SK-N-DZ (cell line): ENCODE results near the gene TBCD.

ENCODE experiments used
- DNase-seq: peaks from one replicate; pipeline ENCODE4 v3.0.0-alpha.2; 2015; ENCODE audit warnings: low spot score

Gene TBCD

DNA sequence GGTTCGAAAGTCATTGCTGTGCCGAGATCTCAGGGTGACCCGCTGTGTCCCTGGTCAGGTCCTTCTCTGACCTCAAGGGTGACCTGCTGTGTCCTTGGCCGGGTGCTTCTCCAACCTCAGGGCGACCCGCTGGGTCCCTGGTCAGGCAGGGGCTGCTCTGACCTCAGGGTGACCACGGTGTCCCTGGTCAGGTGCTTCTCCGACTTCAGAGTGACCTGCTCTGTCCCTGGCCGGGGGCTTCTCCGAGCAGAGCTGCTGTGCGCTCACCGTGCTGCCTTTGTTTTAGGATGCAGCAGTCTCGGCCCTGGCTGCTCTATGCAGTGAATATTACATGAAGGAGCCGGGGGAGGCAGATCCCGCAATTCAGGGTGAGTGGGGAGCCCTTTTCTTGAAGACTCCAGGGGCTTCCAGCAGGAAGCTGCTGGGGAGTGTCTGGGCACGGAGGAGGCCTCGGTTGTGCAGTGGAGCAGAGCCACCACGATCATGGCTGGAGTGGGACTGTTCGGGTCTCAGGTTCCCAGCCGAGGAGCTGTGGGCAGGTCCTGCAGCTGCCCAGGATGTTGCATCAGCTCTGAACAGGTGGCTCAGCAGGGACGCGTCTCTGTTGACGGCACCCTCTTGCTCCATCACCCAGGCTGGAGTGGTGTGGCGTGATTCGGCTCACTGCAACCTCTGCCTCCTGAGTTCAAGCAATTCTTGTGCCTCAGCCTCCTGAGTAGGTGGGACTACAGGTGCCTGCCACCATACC, 171.7 kb downstream of the TBCD start:
- no peak for DNase-seq

DNA sequence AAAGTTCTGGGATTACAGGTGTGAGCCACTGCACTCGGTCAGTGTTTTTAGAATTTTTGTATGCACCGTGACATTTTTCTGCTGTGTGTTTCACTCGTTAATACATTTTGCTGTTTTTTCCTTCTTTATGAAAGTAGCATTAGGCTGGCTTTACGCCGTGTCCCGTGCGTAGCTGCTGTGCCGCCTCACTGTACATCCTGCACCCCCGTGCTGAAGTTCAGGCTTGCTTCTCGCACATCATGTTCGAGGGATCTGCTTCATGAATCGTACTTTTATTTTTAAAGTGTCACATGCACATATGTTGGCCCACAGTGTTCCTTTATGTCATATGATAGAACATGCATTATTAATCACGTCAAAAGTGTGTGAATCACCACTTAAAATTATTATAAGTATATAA, 172.3 kb downstream of the TBCD start:
- no peak for DNase-seq

DNA sequence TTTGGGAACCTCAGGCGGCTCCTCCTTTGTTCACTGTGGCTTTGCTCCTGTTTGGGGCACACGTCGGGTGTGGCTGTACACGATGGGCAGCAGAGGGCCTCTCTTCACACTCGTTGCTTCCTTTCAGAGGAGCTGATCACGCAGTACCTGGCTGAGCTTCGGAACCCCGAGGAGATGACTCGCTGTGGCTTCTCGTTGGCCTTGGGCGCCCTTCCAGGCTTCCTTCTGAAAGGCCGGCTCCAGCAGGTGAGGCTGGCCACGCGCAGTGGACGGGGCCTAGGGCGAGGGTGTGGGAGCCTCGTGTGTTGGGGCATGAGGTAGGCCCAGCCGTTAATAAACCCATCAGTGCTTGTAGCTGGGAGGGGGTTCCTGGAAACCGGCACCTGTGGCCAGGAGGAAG, 172.9 kb downstream of the TBCD start:
- DNase-seq, result no peak

DNA sequence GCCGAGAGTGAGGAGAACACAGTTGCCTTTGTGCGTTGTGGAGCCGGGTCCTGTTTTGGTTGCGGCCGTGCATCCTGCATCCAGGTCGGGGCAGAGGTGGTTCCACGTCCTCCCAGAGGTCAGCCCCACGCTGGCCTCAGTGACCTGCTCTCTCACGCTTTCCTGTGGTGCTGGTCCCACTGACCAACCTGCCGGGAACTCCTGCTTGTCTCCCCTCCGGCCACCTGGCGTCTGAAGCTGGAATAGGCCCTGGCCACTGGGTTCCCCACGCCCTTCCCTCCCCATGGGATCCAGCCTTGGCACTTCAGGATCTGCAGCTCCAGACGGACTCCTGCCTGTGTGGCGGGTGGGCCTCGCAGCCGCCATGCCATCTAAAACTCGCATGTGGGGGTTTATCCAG, 173.5 kb downstream of the TBCD start:
- DNase-seq, result no peak

DNA sequence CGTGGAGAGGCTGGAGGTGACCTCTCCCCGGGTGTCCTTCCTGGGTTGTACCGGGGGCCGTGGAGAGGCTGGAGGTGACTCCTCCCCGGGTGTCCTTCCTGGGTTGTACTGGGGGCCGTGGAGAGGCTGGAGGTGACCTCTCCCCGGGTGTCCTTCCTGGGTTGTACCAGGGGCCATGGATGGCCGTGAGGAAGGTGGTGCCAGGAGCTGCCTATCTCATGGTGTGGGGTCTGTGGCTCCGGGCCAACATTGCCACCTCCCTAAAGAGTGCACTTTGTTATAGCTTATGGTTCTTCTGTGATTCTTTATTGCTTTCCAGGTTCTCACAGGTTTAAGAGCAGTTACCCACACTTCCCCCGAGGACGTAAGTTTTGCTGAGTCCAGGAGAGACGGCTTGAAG, 174.2 kb downstream of the TBCD start:
- no peak for DNase-seq

DNA sequence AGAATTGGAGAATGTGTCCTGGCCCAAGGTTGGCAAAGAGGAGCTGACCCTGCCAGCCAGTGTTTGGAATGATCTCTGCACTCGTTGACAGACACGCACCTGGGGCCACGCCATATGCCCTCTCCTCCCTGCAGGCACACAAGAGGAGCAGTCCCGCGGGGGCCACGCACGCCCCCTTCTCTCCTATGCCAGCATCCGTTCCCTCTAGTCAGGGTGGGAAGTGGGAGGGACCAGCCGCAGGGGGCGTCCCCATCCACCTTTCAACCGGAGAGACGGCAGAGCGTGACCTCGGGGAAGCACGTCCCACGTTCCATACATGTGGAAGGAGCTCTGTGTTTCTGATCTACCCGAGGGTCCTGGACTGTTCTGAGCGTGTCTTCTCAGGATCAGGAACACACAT, 174.9 kb downstream of the TBCD start:
- no peak for DNase-seq

DNA sequence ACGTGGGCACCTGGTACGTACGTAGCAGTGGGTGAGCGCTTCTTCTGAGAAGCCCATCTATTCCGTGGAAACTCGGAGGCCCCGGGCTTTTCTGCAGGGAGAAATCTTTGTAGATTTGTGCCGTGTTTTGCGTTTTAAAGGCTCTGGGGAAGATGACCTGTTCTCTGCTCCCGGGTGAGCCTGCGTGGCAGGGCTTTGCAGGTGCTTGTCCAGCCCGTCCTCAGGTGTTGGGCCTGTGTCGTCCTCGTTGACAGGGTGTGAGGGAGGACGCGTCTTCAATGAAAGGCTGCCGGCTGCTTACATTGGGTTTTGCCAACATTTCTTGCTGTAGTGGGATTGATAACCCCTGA, 175.4 kb downstream of the TBCD start:
- no peak for DNase-seq

DNA sequence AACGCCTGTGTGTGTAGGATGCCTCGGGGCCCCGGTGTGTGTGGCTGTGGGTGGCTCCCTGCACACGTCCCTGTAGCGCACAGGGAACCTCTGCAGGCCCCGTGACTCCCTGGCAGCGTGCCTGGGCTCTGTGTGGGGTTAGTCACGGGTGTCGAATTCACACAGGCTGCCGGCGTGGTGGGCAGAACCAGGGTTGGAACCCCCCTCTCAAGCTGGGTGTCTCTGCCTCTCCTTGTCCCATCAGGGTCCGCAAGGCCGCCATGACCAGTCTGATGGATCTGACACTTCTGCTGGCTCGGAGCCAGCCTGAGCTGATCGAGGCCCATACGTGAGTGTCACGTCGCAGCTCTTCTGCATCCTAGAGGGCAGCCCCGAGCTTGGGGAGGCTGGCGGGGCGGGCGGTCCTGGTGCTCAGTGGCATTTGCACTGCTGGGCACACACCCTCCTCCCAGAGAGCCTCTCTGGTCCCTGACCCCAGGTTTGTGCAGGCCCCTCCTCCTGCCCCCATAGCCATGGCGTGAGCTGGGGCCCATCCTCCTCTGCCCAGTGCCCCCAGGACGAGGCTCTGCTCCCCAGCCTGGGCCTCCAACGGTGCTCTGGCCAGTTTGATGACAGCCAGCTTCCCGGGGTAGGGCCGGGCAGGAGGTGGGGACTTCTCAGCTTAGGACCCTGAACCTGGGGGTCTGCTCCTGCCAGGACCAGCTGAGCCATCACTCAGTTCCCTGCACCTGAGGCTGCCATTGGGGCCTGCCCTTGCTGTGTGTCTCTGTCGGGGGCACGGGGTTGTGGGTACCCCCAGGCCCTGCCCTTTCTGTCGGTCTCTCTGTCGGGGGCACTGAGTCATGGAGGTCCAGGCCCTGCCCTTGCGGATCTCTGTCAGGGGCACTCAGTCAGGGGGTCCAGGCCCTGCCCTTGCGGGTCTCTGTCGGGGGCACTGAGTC, 176.1 kb downstream of the TBCD start:
- DNase-seq, result no peak

DNA sequence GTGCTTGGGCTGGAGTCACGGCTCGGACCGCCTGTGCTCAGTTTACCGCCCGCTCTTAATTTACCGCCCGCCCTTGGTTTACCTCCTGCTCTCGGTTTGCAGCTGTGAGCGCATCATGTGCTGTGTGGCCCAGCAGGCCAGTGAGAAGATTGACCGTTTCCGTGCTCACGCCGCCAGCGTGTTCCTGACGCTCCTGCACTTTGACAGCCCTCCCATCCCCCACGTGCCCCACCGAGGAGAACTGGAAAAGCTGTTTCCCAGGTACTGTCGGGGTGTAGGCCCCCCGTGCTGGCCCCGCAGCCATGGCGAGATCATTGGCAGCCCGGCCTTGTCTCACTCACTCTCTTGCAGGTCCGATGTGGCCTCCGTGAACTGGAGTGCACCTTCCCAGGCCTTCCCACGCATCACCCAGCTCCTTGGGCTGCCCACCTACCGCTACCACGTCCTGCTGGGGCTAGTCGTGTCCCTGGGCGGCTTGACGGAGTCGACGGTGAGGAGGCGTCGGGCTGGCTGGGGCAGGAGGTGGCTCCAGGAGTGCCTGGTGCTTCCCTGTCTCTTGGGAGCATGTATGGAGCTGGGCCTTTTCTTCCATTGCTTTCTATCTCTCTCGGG, 177.3 kb downstream of the TBCD start:
- DNase-seq, result no peak

DNA sequence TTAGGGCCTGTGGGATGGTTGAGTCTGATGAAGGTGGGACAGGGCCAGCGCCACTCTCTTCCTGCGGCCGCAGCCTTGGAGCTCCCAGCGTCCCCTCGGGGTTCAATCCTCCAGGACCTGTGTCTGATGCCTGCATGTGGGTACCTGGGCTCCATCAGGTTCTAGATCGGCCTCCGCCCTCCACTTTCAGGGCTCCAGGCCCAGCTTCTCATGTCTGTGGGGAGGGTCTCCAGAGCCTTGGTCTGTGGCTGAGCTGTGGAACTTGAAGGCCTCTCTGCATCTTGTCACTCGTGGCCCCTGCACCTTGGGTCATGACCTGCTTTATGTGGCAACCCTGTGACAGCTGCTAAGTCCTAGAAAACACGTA, 177.8 kb downstream of the TBCD start:
- DNase-seq, result no peak

DNA sequence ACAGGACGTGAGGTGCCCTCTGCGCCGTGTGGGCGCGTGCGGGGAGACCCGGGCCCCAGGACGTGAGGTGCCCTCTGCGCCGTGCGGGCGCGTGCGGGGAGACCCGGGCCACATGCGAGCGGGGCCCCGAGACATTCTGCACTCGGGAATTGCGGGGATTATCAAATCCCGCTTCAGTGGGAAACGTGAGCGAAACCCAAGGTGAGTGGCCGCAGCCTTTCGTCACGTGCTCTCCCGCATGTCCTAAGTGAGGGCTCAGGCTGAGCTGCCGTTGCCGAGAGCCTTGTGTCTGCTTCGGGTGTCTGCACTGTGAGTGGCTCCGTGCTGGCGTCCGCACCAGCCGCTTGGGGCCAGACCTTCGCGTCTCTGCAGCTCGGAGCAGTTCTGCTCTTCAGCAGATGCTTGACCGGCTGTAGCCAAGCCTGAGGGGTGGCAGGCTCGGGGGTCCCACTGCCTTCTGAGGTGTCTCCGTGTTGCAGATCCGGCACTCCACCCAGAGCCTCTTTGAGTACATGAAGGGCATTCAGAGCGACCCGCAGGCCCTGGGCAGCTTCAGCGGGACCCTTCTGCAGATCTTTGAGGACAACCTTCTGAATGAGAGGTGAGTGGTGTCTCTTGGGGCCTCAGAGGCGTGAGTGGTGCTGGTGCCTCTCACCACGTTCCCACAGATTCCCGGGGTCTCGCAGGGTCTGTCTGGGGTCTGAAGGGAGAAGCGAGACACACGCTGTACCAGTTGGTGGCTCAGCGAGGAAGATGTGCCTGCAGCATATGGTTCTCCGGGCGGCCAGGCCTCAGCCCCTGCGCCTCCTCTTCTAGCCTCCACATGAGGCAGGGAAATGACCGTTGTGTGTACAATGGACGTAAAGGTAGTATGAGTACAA, 178.4 kb downstream of the TBCD start:
- DNase-seq, result no peak

DNA sequence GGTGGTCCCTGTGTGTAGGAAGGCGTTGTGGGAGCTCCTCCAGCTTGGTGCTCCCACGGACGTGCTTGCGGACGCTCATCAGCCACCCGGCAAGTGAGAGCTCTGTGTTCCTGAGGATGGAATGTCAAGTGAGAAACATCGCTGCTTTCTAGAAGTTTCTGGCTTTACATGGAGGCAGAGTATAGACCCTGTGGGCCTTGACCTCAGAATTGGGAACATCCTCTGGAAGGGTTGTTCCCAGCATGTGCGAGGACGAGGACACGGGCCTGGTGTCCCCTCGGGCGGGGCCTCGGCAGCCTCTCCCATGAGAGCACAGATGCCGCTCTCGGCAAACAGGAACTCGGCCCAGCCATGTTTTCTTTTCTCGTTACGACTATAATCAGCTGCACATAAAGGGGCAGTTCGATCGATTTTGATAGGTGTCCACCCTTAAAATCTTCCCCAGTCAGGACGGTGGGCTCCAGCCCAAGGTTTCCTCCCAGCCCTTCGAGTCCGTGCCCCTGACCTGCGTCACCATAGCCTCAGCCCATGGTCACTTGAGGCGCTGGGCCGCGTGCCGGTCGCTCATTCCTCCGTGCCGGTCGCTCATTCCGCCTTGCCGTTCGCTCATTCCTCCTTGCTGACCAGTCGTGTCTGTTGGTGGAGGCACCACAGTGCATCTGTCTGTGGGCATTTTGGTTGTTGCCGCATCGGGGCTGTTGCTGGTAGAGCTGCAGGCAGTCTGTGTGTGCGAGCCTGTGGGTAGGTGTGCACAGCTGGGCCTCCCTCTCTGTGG, 179.2 kb downstream of the TBCD start:
- DNase-seq, result no peak

DNA sequence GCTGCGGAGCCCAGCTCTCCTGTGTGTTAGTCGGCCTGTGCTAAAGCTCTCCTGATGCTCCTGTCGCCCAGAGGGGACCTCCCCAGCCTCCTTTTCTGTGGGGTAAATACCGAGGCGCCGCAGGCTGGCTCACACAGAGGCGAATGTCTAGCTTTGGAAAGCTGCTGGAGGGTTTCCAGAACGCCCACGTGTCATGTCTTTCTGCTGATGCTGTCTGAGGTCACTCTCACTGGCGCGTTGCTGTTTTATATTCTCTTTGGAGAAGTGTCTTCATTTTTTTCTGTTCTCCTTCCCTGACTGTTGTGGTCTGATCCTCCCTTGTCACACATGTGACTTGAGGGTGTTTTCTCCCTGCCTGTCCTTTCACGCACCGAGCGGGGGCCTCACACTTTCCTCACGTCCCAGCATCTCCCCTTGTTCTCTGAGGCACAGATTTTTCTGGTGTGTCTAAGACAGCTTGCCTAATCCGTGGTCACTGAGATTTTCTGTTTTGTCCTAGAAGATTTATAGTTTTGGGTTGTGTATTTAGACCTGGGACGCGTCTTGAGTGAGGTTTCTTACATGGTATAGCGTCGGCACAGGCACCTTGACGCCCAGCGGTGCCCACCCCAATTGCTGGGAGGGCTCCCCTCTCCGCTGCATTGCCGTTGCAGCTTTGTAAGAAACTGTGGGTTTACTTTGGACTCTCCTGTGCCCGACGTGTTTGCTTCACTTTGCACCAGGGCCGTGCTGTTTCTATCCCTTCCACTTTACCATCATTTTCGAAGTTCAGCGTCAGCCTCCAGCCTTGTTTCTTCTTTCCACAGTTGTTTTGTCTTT, 180.0 kb downstream of the TBCD start:
- DNase-seq, result no peak

DNA sequence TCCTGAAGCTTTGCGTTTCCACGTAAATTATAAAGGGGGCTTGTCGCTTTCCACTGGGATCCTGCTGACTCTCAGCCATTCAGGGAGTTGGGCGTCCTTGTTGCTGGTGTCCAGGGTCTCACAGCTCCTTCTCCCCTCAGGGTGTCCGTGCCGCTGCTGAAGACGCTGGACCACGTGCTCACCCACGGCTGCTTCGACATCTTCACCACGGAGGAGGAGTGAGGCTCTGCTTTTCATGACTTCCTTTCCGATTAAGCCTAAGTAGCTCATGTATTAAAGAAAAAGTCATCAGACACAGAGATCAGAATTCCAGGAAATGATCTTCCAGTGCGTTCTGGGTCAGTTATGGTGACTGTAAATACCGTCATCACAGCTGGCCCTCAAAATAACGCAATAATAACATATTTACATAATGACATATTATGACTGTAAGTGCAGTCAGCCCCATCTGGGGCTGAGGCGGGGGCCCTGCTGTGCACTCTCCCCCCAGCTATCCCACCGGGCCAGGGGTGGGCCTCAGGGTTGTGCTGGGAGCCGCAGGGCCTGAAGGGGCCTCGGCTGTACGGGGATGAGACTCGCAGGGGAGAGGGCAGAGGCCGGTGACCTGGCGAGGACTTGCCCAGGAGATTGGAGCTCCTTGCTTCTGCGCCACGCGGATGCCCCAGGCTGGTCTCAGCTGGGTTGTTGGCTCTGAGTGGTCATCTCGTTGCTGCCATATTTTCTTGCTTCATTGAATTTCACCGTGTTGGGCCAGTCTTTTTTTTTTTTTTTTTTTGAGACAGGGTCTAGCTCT, 180.8 kb downstream of the TBCD start:
- DNase-seq, result no peak

DNA sequence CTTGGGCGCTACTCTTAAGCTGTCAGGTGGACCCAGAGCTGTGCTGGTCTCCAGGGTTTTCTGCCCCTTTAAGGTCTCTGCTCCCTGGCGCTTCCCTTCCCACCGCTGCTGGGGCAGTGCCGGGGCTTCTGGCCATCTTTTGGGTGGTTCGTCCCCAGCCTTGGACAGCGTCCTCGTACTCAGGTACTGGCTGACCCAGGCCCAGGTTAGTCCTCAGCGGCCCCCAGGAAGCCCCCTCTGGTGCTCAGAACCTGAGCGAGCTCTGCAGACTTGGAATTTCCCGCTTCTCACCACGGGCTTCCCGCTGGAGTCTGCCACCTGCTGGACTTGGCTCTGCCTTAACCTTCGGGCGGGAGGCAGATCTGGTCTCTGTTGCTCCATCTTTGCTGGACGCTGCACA, 182.0 kb downstream of the TBCD start:
- DNase-seq, result no peak

DNA sequence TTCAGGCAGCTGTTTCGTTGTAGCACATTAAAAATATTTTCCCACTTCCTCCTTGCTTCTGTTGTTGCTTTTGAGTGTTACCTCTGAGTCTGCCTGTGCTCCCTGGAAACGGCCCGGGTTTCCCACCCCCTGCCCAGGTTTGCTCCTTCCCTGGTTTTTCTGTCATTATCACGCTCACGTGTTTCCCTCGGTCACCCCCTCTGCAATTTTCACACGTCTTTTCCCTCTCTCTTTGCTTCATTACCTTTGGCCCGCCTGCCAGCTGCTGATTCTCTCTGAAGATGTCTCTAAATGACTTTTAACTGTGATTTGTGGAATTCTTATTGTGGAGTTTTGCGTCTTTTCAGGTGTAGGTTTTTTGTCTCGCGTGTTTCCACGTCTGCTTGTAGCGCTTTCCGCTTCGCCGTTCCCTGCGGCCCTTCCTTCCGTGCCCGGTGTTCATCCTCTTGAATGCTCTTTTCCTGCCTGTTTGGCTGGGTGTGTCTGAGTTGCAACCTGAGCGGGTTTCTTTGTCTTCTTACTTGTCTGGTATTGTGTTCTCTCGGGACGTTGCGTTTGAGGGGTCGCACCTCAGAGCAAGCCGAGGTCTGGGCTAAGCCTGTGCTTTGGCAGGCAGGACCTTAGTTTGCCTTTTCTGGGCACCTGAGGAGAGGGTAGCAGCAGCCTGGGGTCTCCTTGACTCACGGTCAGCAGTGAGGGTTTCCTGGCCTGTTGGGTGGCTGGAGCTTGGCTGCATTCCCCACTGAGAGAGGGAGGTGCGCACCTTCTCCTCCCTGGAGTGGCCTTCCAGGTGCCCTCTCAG, 184.3 kb downstream of the TBCD start:
- DNase-seq, result no peak

DNA sequence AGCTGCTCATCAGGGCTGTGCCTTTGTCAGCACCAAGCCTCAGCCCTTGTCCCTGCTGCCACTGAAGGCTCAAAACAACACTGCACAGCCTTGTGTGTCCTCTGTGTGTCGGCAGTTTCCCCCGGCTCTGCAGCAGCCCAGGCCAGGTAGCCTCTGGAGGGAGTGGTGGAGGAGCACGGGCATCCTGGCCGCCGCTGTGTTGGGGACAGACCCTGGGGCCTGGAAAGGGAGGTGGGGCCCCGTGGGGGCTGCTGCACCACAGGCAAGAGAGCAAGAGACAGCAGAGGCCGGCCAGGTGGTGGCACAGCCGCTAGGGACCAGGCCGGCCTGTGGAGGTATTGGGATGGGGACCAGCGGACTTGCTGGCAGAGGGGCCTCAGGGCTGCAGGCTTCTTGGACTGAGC, 184.9 kb downstream of the TBCD start:
- no peak for DNase-seq
